Chondrocyte (in vitro differentiated cells): ENCODE results near the gene COL7A1. TPM values are rescaled to one million over a fixed set of nuclear protein-coding genes. Genes with fewer than 3 reads are reported as not detected.

Experiments
- DNase-seq: peaks from one replicate; pipeline ENCODE4 v3.0.0; 2021; ENCODE audit warnings: mixed read lengths, low spot score
- H3K27ac Mint-ChIP-seq: one replicate; pipeline ENCODE4 v1.8.0; 2021; ENCODE audit warnings: mild to moderate bottlenecking, moderate library complexity, mixed read lengths; ENCODE audit not compliant: unreplicated experiment
- H3K27me3 Mint-ChIP-seq: 2 replicates; pipeline ENCODE4 v1.8.0; 2021; ENCODE audit warnings: low read depth, mixed read lengths
- H3K36me3 Mint-ChIP-seq: 2 replicates; pipeline ENCODE4 v1.8.0; 2021; ENCODE audit warnings: low read depth, mixed read lengths
- H3K4me1 Mint-ChIP-seq: 2 replicates; pipeline ENCODE4 v1.8.0; 2021; ENCODE audit warnings: low read depth, mild to moderate bottlenecking, mixed read lengths
- H3K4me3 Mint-ChIP-seq: one replicate; pipeline ENCODE4 v1.8.0; 2021; ENCODE audit warnings: mild to moderate bottlenecking, moderate library complexity, mixed read lengths; ENCODE audit not compliant: unreplicated experiment
- H3K9me3 Mint-ChIP-seq: 2 replicates; pipeline ENCODE4 v1.8.0; 2021; ENCODE audit warnings: low read depth, mixed read lengths
- CTCF ChIP-seq: fragments of 200-600 bp; sonication (generic); IDR thresholded peaks from 2 replicates; pipeline ENCODE4 v1.5.0; 2021; ENCODE audit warnings: antibody characterized with exemption, mild to moderate bottlenecking, moderate library complexity
- total RNA-seq: library from RNA; stranded (reverse); gene quantifications from 3 replicates; pipeline ENCODE4 v1.2.1, GENCODE V29; 2021

Gene COL7A1
- total RNA-seq, 1 donor from 2014 or later = 36.6 TPM

- H3K4me3 Mint-ChIP-seq = no peak overlapping the region
- no peak for DNase-seq
- H3K4me1 Mint-ChIP-seq = peaks cover 43% of the 10 kb centered on the region
- no peaks in the 10 kb centered on the region for H3K27me3 Mint-ChIP-seq
- no peak overlapping the region for H3K27ac Mint-ChIP-seq
- H3K36me3 Mint-ChIP-seq = peaks cover 47% of the 10 kb centered on the region
- H3K9me3 Mint-ChIP-seq = no peaks in the 10 kb centered on the region
- TF ChIP-seq CTCF = no peak
Measured at GRCh38 chr3:48601622-48601994, 6.5 kb upstream of the COL7A1 start.

- TF ChIP-seq CTCF = no peak
- no peak for DNase-seq
- Mint-ChIP-seq H3K27me3 (no peaks in the 10 kb centered on the region), H3K4me1 (peaks cover 50% of the 10 kb centered on the region), H3K9me3 (no peaks in the 10 kb centered on the region), H3K36me3 (peaks cover 46% of the 10 kb centered on the region), H3K27ac (peak overlapping the region; percentile 49), H3K4me3 (no peak overlapping the region)
Measured at GRCh38 chr3:48600711-48601621, 5.8 kb upstream of the COL7A1 start.

- Mint-ChIP-seq H3K4me1 (peaks cover 57% of the 10 kb centered on the region), H3K4me3 (peak overlapping the region; percentile 58), H3K27me3 (no peaks in the 10 kb centered on the region), H3K9me3 (no peaks in the 10 kb centered on the region), H3K36me3 (peaks cover 42% of the 10 kb centered on the region), H3K27ac (peak overlapping the region; percentile 97)
- TF ChIP-seq CTCF = no peak
- no peak for DNase-seq
Measured at GRCh38 chr3:48599509-48600285, 4.6 kb upstream of the COL7A1 start.

- Mint-ChIP-seq H3K4me3 (peak overlapping the region; percentile 58), H3K36me3 (peaks cover 37% of the 10 kb centered on the region), H3K9me3 (no peaks in the 10 kb centered on the region), H3K27me3 (no peaks in the 10 kb centered on the region), H3K4me1 (peaks cover 63% of the 10 kb centered on the region), H3K27ac (peak overlapping the region; percentile 97)
- no peak for DNase-seq
- TF ChIP-seq CTCF = no peak
Measured at GRCh38 chr3:48599077-48599501, 4.0 kb upstream of the COL7A1 start.

- Mint-ChIP-seq H3K4me1 (peaks cover 63% of the 10 kb centered on the region), H3K36me3 (peaks cover 34% of the 10 kb centered on the region), H3K27ac (peak overlapping the region; percentile 97), H3K27me3 (no peaks in the 10 kb centered on the region), H3K9me3 (no peaks in the 10 kb centered on the region), H3K4me3 (peak overlapping the region; percentile 58)
- no peak for DNase-seq
- TF ChIP-seq CTCF = peak; percentile 26
Measured at GRCh38 chr3:48598323-48599076, 3.4 kb upstream of the COL7A1 start.
